ENCODE measurements around the gene UNC5B. TPM values are rescaled to one million over a fixed set of nuclear protein-coding genes. Genes with fewer than 3 reads are reported as not detected.

UNC5B gene
- total RNA-seq, 1 experiment from 2014 or later = 11.4 TPM

GRCh38 chr10:71274901-71275796 is 62.8 kb downstream of the UNC5B start:
- Histone ChIP-seq H3K9me3 (no peaks in the 10 kb centered on the region), H3K36me3 (no peaks in the 10 kb centered on the region), H3K27me3 (no peaks in the 10 kb centered on the region), H3K4me3 (no peak overlapping the region)
- DNase-seq = no peak

- Histone ChIP-seq H3K36me3 (no peaks in the 10 kb centered on the region), H3K4me3 (no peak overlapping the region), H3K27me3 (no peaks in the 10 kb centered on the region), H3K9me3 (no peaks in the 10 kb centered on the region)
- DNase-seq = no peak
These were observed 64.5 kb downstream of the UNC5B start for GRCh38 chr10:71276873-71277272.

- Histone ChIP-seq H3K36me3 (no peaks in the 10 kb centered on the region), H3K9me3 (no peaks in the 10 kb centered on the region), H3K27me3 (no peaks in the 10 kb centered on the region), H3K4me3 (no peak overlapping the region)
- no peak for DNase-seq
These were observed 65.7 kb downstream of the UNC5B start for GRCh38 chr10:71277914-71278665.

- no peak overlapping the region for H3K4me3 ChIP-seq
- no peaks in the 10 kb centered on the region for H3K27me3 ChIP-seq
- no peaks in the 10 kb centered on the region for H3K9me3 ChIP-seq
- DNase-seq = no peak
- H3K36me3 ChIP-seq = no peaks in the 10 kb centered on the region
These were observed 66.6 kb downstream of the UNC5B start for GRCh38 chr10:71278691-71279588.

- H3K9me3 ChIP-seq = no peaks in the 10 kb centered on the region
- no peak for DNase-seq
- H3K36me3 ChIP-seq = no peaks in the 10 kb centered on the region
- H3K4me3 ChIP-seq = no peak overlapping the region
- no peaks in the 10 kb centered on the region for H3K27me3 ChIP-seq
These were observed 67.3 kb downstream of the UNC5B start for GRCh38 chr10:71279590-71280170.

GRCh38 chr10:71280216-71280615 is 67.8 kb downstream of the UNC5B start:
- no peaks in the 10 kb centered on the region for H3K9me3 ChIP-seq
- no peak for DNase-seq
- no peak overlapping the region for H3K4me3 ChIP-seq
- no peaks in the 10 kb centered on the region for H3K27me3 ChIP-seq
- H3K36me3 ChIP-seq = no peaks in the 10 kb centered on the region

- Histone ChIP-seq H3K36me3 (no peaks in the 10 kb centered on the region), H3K9me3 (no peaks in the 10 kb centered on the region), H3K4me3 (no peak overlapping the region), H3K27me3 (no peaks in the 10 kb centered on the region)
- DNase-seq = no peak
These were observed 68.5 kb downstream of the UNC5B start for GRCh38 chr10:71280825-71281224.

GRCh38 chr10:71281646-71282322 is 69.4 kb downstream of the UNC5B start:
- H3K27me3 ChIP-seq = no peaks in the 10 kb centered on the region
- H3K4me3 ChIP-seq = no peak overlapping the region
- H3K9me3 ChIP-seq = no peaks in the 10 kb centered on the region
- DNase-seq = no peak
- no peaks in the 10 kb centered on the region for H3K36me3 ChIP-seq

- Histone ChIP-seq H3K4me3 (no peak overlapping the region), H3K36me3 (no peaks in the 10 kb centered on the region), H3K9me3 (no peaks in the 10 kb centered on the region), H3K27me3 (no peaks in the 10 kb centered on the region)
- DNase-seq = no peak
These were observed 69.9 kb downstream of the UNC5B start for GRCh38 chr10:71282323-71282680.

GRCh38 chr10:71283410-71283809 is 71.0 kb downstream of the UNC5B start:
- Histone ChIP-seq H3K36me3 (no peaks in the 10 kb centered on the region), H3K9me3 (no peaks in the 10 kb centered on the region), H3K4me3 (no peak overlapping the region), H3K27me3 (no peaks in the 10 kb centered on the region)
- no peak for DNase-seq

- no peaks in the 10 kb centered on the region for H3K9me3 ChIP-seq
- DNase-seq = no peak
- H3K36me3 ChIP-seq = no peaks in the 10 kb centered on the region
- H3K27me3 ChIP-seq = no peaks in the 10 kb centered on the region
- H3K4me3 ChIP-seq = no peak overlapping the region
These were observed 71.5 kb downstream of the UNC5B start for GRCh38 chr10:71283876-71284275.

GRCh38 chr10:71284544-71285179 is 72.3 kb downstream of the UNC5B start:
- Histone ChIP-seq H3K36me3 (no peaks in the 10 kb centered on the region), H3K4me3 (no peak overlapping the region), H3K9me3 (no peaks in the 10 kb centered on the region), H3K27me3 (no peaks in the 10 kb centered on the region)
- DNase-seq = no peak

- peak; percentile 15 for DNase-seq
- no peak overlapping the region for H3K4me3 ChIP-seq
- H3K27me3 ChIP-seq = no peaks in the 10 kb centered on the region
- no peaks in the 10 kb centered on the region for H3K9me3 ChIP-seq
- H3K36me3 ChIP-seq = no peaks in the 10 kb centered on the region
These were observed 72.8 kb downstream of the UNC5B start for GRCh38 chr10:71285180-71285545.

GRCh38 chr10:71285986-71286385 is 73.6 kb downstream of the UNC5B start:
- Histone ChIP-seq H3K27me3 (no peaks in the 10 kb centered on the region), H3K9me3 (no peaks in the 10 kb centered on the region), H3K4me3 (no peak overlapping the region), H3K36me3 (no peaks in the 10 kb centered on the region)
- no peak for DNase-seq

GRCh38 chr10:71286521-71287294 is 74.3 kb downstream of the UNC5B start:
- Histone ChIP-seq H3K36me3 (no peaks in the 10 kb centered on the region; the same call in 1 of the 2 replicates), H3K27me3 (no peaks in the 10 kb centered on the region), H3K9me3 (no peaks in the 10 kb centered on the region), H3K4me3 (no peak overlapping the region)
- no peak for DNase-seq

Measured in MG63 (cell line).